Measurements from ENCODE around the gene ARL15.

The ARL15 gene

DNA sequence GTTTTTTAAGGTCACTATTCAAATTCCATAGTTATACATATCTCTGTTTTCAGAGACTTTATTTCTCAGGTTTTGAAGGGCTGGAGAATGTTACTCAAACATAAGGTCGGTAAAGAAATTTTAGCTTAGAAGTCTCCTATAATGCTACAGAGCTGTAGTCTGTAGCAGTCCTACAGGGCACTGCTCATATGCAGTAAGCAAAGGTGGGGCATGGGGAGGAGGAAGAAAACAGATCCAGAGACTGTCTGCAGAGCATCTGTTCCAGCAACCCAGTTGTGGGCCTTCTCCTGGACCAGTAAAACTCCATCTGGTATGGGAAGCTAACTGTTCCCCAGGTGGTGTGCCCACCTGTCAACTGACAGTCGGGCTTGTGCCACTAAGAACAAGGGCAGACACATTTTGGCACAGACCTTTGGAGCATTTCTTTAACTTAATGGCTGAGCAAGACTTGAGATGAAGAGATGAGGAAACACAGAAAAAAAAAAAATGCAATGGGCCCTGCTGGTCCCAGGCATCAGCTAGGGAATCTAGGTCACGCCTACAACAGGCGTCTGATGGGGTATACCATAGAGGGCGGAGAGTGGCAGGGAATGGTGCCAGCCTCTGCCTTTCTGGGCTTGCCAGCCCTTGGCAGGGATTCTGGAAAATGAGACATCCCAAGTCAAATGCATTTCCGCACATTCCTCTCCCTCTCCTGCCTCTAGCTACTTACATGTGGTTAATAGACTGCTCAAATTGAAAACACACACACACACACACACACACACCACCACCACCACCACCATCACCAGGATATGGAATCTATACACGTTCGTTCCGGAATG, 218.9 kb downstream of the ARL15 start:
- Histone ChIP-seq H3K36me3 (no peaks in the 10 kb centered on the region), H3K27me3 (no peaks in the 10 kb centered on the region), H3K9me3 (no peaks in the 10 kb centered on the region), H3K27ac (no peak overlapping the region), H3K4me1 (ENCODE audit: control insufficient read depth in 1 of 2, insufficient read depth in 1 of 2, low read depth in 1 of 2, low read length in 1 of 2) (no peaks in the 10 kb centered on the region), H3K4me3 (ENCODE audit: low read depth in 1 of 2, low read length in 1 of 2) (no peak overlapping the region)
- TF ChIP-seq, protein P1, sequence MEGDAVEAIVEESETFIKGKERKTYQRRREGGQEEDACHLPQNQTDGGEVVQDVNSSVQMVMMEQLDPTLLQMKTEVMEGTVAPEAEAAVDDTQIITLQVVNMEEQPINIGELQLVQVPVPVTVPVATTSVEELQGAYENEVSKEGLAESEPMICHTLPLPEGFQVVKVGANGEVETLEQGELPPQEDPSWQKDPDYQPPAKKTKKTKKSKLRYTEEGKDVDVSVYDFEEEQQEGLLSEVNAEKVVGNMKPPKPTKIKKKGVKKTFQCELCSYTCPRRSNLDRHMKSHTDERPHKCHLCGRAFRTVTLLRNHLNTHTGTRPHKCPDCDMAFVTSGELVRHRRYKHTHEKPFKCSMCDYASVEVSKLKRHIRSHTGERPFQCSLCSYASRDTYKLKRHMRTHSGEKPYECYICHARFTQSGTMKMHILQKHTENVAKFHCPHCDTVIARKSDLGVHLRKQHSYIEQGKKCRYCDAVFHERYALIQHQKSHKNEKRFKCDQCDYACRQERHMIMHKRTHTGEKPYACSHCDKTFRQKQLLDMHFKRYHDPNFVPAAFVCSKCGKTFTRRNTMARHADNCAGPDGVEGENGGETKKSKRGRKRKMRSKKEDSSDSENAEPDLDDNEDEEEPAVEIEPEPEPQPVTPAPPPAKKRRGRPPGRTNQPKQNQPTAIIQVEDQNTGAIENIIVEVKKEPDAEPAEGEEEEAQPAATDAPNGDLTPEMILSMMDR (IDR thresholded peaks at IDR 0.05) = no peak

DNA sequence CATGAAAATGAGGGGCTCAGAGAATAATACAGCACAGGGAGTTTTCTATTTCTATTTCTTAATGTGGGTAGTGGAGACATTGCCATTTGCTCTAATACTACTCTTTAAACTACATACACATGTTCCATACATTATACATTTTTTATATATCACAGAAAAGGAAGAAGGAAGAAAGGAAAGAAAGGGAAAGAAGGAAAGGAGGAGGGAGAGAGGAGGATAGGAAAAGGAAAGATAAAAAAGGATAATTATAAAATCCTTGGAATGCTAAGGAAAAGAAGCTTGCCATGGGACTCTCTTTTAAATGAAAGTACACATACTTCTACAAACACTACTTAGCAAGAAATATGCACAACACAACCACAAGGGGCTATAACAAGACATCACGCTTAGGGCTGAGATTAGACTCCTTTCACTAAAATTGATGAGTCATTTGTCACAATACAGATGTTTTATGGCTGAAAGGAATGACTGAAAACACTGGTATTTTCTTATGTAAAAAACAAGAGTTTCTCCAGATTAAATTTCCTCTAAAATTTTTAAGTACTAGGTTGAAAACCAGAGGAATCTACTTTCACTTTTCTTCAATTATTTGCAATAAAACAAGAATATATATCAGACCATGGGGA, 219.8 kb downstream of the ARL15 start:
- H3K9me3 ChIP-seq = no peaks in the 10 kb centered on the region
- no peaks in the 10 kb centered on the region for H3K27me3 ChIP-seq
- H3K36me3 ChIP-seq = no peaks in the 10 kb centered on the region
- H3K27ac ChIP-seq = no peak overlapping the region
- TF ChIP-seq, protein P1 (IDR thresholded peaks at IDR 0.05) = no peak
- H3K4me1 ChIP-seq (ENCODE audit: control insufficient read depth in 1 of 2, insufficient read depth in 1 of 2, low read depth in 1 of 2, low read length in 1 of 2) = no peaks in the 10 kb centered on the region
- no peak overlapping the region for H3K4me3 ChIP-seq (ENCODE audit: low read depth in 1 of 2, low read length in 1 of 2)

DNA sequence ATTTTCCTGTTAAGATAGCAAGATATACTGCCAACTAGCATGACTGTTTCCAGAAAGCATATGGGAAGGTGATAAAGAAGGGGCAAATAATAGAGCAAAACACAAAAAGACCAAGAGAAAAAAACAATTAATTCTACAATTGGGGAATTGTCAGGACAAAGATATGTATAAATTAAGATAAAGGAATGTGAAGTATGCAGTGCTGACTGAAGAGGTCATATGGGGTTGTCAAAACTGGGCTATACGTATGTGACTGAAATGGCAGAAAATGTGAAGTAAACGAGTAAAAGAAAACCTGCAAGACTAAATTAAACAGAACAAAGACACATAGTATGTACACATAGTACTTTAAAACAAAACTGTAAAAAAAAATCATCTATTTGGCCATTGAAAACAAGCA, 222.3 kb downstream of the ARL15 start:
- Histone ChIP-seq H3K27me3 (no peaks in the 10 kb centered on the region), H3K9me3 (no peaks in the 10 kb centered on the region), H3K36me3 (no peaks in the 10 kb centered on the region), H3K4me3 (ENCODE audit: low read depth in 1 of 2, low read length in 1 of 2) (no peak overlapping the region), H3K4me1 (ENCODE audit: control insufficient read depth in 1 of 2, insufficient read depth in 1 of 2, low read depth in 1 of 2, low read length in 1 of 2) (no peaks in the 10 kb centered on the region), H3K27ac (no peak overlapping the region)
- TF ChIP-seq, protein P1 (IDR thresholded peaks at IDR 0.05) = no peak

DNA sequence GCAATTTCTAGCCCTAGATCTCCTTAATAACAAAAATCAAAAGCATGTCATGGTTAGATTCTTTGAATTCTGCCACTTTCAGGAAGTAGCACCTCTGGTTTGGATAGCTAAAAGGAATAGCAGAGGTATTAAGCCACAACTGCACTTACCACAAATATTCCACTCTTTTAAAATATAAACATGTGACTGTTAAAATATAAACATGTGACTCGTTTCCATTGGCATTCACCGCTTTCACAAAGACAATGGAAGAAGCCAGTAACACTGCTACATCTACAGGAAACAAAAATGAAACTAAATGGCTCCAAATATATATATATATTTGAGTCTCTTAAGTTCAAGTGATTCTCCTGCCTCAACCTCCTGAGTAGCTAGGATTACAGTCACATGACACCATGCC, 222.9 kb downstream of the ARL15 start:
- no peaks in the 10 kb centered on the region for H3K4me1 ChIP-seq (ENCODE audit: control insufficient read depth in 1 of 2, insufficient read depth in 1 of 2, low read depth in 1 of 2, low read length in 1 of 2)
- H3K4me3 ChIP-seq (ENCODE audit: low read depth in 1 of 2, low read length in 1 of 2) = no peak overlapping the region
- no peaks in the 10 kb centered on the region for H3K36me3 ChIP-seq
- no peak overlapping the region for H3K27ac ChIP-seq
- TF ChIP-seq, protein P1 (IDR thresholded peaks at IDR 0.05) = no peak
- no peaks in the 10 kb centered on the region for H3K27me3 ChIP-seq
- H3K9me3 ChIP-seq = no peaks in the 10 kb centered on the region

DNA sequence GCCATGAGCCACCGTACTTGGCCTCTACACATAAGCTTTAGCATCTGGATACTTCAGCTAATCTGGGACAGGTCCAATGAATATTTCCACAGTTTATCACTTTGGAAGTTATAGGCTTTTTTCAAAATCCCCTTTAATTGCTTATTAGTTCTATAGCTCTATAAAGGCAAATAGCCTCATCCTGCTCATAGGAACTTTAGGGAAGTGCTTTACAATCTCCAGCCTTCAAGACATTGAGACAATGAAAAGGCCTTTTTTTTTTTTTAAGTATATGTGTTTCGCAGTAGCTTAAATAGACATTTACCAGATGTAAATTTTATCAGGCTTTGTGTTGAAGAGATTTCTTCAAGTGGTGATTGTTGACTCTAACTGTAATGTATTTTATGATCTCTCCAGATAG, 224.2 kb downstream of the ARL15 start:
- Histone ChIP-seq H3K4me1 (ENCODE audit: control insufficient read depth in 1 of 2, insufficient read depth in 1 of 2, low read depth in 1 of 2, low read length in 1 of 2) (no peaks in the 10 kb centered on the region), H3K4me3 (ENCODE audit: low read depth in 1 of 2, low read length in 1 of 2) (no peak overlapping the region), H3K9me3 (no peaks in the 10 kb centered on the region), H3K27me3 (no peaks in the 10 kb centered on the region), H3K36me3 (no peaks in the 10 kb centered on the region), H3K27ac (no peak overlapping the region)
- TF ChIP-seq, protein P1 (IDR thresholded peaks at IDR 0.05) = no peak

All from neutrophil (primary cell).